CD4-positive, alpha-beta T cell treated with Interleukin-17A for 4 hours (primary cell): ENCODE measurements around the gene HABP4.

Experiments
- DNase-seq: peaks from one replicate; pipeline ENCODE4 v3.0.0-alpha.2; 2020; ENCODE audit warnings: mixed read lengths

HABP4 gene

DNA sequence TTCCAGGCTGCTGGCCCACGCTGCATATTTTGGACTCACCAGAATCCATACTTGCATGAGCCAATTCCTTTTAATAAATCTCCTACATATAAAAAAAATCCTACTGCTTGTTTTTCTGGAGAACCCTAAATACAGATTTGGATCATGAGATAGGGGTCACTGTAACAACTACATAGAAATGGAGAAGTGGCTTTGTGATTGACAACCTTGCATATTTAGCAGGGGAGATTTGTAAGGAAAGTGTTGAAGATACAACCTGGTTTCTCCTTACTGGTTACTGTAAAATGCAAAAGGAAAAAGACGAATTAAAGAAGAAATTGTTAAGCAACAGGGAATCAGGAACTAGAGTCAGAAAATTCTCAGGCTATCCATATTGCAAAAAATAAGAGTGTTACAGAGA lies 74.8 kb downstream of the HABP4 start:
- no peak for DNase-seq

DNA sequence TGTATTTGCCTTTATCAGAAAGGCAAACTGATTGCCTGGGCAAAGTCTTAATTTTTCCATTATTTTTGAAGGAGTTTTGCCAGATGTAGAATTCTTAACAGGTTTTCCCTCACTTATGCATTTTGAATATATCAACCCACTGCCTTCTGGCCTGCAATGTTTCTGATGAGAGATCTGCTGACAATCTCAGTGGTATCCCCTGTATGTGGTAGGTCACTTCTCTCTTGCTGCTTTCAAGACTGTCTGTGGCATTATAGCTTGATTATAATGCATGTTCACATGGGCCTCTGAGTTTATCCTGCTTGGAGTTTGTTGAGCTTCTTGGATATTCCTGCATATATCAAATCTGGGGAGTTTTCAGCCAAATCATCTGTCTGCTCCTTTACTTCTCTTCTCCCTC lies 82.2 kb downstream of the HABP4 start:
- DNase-seq: no peak

DNA sequence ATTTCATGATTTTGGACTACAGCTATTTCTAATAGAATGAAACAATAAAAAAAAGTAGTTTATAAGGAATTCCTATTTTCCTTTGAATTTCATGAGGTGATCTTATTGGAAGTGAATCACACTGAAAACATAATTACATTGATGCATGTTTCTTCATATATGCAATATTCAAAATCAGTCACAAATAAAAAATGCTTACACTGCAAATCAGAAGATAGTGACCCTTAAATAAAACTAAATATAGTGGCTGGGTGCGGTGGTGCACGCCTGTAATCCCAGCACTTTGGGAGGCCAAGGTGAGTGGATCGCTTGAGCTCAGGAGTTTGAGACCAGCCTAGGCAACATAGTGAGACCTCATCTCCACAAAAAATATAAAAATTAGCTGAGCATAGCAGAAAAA lies 90.1 kb downstream of the HABP4 start:
- DNase-seq: no peak
